Hematopoietic multipotent progenitor cell treated with erythropoietin and hydrocortisone succinate and interleukin-3 and kit ligand, for 6 days (in vitro differentiated cells): ENCODE measurements around the gene SCGB2B2.
"Not testable (repeated sequence)": the region's sequence is repeated elsewhere in the genome, so short reads cannot be mapped to it uniquely, and the experiment has no call there.

Experiments
- DNase-seq: peaks from one replicate; pipeline ENCODE4 v3.0.0-alpha.2; 2015

Gene SCGB2B2, protein sequence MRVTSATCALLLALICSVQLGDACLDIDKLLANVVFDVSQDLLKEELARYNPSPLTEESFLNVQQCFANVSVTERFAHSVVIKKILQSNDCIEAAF

GRCh38 chr19:34676697-34677385 lies at the start of gene SCGB2B2:
TSS of gene SCGB2B2 (minus strand) at chr19:34677159. CDS start at chr19:34594563, 82,596 bp downstream.
- DNase-seq = peak; percentile 93

DNA sequence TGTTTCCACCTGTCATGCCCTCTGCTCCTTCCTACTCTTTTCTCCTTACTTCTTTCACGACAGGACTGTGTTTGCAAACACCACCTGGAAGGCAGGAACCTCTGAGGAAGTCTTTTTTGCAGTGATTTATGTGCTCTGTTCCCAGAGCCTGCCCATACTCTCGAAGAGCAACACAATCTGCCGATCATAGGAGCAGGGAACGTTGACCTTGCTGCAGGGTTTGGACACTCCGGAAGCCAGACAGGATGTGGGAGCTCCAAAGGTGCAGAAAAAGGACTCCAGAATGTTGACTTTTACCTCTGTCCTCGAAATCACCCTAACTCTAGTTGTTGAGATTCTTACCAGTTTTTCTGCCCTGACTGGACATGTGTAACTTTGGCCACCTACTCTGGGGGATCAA lies 48.4 kb upstream of the SCGB2B2 start:
- no peak for DNase-seq

DNA sequence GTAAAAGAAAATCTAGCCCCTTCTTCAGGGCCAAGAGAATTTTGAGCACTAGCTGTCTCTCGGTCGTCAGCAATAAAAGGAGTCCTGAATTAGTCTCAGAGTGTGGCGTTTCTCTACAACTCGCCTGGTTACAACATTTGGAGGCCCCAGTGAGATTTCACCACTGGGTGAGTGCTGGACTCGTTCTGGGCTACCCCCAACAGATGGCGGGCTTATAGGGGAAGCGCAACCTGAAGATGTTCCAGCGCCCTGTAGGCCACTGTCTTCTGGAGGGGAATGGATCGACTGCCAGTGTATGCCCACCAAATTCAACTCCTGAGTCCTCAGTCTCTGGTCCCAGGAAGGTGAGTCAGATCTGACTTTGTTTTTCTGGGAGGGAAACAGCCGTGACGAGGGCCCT lies 45.4 kb upstream of the SCGB2B2 start:
- no peak for DNase-seq

- DNase-seq = no peak
These were observed 38.4 kb upstream of the SCGB2B2 start for GRCh38 chr19:34715357-34715756.

DNA sequence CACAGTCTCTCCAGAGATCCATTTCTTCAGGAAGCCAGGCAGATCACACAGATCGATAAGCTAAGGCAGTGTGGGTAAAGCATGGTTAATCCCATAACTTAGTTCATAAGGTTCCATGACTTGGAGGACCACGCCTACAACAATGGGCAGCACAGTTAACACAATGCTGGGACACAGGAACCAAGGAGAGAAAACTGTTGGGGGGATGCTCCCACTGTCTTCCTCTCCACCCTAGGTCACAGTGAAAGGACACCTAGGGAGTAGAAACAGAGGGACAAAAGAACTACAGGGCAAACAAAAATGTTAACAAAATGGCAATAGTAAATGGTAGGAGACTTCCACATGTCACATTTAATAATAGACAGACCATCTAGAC lies 36.3 kb upstream of the SCGB2B2 start:
- peak; percentile 5 for DNase-seq

DNA sequence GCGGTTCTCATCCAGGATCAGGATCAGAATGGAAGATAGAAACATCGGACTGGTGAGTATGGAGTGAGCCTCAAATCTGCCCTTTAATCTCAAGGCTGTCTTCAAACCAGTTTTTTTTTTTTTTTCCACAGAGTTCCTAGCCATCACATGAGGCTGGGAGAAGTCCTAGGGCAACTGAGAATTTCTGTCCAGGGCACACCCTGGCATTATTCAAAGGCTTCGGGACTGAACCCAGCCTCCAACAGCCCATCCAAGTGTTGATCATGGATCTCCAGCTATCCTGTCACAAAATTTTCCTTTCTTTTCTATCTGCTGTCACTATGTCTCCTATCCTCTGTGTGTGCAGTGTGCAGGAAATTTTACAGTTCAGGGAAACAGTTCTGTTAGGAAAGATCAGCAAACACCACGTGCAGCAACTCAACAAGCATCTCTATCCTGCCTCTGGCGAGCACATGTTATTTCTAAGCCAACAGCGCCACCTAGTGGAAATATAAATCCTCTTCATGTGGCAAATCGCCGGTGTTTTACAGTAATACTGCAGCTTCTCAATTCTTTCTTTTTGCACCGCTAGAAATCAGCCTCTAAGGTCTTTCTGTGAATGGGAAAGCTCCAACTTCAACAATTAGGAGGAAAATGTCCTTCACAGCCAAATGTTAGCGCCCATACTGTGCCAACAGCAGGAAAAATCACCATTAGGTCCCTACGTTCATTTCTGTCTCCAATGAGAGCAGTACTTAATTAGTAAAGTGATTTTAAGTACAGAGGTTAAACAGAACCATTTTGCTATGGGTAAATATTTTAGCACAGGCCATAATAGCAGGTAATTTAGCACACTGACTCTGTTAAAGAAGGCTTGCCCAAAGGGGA lies 35.7 kb upstream of the SCGB2B2 start:
- peak; percentile 91 for DNase-seq

- no peak for DNase-seq
These were observed 34.9 kb upstream of the SCGB2B2 start for GRCh38 chr19:34711890-34712289.

DNA sequence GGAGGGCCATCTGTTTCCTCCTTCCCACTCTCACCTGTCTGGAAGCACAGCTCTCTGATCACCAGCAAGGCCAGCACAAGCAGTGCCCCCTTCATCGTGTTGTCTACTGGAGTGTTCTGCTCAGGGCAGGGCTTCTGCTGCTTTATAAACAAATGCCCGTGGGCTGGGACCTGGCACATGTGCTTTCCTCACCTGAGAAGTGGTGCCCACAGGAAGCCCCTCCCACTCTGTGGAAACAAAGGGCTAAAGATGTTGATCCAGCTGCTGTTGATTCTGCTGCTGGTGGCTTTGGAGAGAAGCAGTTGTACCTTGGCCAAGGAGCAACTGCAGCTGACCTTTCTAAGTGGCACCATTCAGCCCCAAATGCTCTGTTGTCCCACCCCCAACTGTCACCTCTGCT lies 30.7 kb upstream of the SCGB2B2 start:
- DNase-seq = no peak

GRCh38 chr19:34692549-34692948 lies 15.6 kb upstream of the SCGB2B2 start:
- DNase-seq = no peak

DNA sequence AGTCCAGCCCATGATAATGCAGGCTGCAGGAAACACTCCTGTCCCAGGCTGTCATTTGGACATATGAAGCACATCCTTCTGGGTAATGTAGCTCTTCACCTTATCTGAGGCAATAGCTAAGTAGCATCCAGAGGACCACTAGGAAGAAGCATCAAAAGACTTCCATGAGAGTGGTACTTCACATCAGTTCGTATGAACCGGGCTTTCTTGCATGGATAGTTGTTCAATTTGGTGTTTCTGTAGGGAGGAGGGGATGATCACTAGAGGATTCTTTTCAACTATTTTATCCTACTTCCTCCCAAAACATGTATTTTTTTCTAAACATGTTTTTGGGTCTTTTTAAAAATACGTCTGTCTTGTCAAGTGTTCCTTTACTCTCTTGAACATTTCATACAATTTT lies 13.4 kb upstream of the SCGB2B2 start:
- no peak for DNase-seq

DNA sequence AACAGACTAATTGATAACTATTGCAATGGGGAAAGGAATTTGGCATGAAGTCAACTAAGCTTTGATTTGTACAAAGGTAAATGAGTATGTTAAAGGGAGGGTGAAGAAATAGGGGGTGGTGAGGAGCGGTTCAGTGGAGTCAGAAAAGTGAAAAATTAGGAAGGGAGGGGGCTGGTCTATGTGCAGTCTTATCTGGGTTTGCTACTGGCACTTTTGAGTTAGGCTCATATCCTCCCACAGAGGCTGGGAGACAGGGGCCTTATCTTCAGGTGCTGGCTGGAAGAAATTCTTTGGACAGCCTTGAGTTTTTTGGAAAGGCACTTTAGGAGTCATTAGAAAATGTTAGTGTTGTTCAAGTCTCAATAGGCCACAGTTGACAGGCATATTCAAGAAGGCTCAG lies 11.6 kb upstream of the SCGB2B2 start:
- DNase-seq = no peak

GRCh38 chr19:34687348-34687747 lies 10.4 kb upstream of the SCGB2B2 start:
- no peak for DNase-seq

GRCh38 chr19:34686455-34686854 lies 9.5 kb upstream of the SCGB2B2 start:
- no peak for DNase-seq

DNA sequence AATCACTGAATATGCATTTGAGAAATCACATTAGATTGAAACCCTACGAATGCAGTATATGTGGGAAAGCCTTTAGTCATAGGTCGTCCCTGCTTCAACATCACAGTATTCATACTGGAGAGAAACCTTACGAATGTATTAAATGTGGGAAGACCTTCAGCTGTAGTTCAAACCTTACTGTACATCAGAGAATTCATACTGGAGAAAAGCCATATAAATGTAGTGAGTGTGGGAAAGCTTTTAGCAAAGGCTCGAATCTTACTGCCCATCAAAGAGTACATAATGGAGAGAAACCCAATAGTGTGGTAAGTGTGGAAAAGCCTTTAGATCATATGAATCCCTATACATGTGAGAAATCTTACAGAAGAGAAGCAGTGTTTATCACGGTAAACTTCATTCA lies 8.3 kb upstream of the SCGB2B2 start:
- not testable (repeated sequence) for DNase-seq

DNA sequence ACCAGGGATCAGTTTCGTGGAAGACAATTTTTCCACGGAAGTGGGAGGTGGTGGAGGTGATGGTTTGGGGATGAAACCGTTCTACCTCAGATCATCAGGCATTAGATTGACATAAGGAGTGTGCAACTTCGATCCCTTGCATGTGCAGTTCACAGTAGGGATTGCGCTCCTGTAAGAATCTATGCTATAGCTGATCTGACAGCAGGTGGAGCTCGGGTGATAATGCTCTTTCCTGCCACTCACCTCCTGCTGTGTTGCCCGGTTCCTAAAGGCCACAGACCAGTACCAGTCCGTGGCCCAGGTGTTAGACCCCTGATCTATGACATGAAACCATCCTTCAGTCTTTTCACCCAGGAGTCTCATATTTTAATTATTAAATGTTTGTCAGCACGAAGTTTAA lies 4.5 kb upstream of the SCGB2B2 start:
- DNase-seq = no peak

GRCh38 chr19:34678421-34678820 lies 1.5 kb upstream of the SCGB2B2 start:
- no peak for DNase-seq

GRCh38 chr19:34678085-34678412 lies 1.1 kb upstream of the SCGB2B2 start:
- DNase-seq = no peak

DNA sequence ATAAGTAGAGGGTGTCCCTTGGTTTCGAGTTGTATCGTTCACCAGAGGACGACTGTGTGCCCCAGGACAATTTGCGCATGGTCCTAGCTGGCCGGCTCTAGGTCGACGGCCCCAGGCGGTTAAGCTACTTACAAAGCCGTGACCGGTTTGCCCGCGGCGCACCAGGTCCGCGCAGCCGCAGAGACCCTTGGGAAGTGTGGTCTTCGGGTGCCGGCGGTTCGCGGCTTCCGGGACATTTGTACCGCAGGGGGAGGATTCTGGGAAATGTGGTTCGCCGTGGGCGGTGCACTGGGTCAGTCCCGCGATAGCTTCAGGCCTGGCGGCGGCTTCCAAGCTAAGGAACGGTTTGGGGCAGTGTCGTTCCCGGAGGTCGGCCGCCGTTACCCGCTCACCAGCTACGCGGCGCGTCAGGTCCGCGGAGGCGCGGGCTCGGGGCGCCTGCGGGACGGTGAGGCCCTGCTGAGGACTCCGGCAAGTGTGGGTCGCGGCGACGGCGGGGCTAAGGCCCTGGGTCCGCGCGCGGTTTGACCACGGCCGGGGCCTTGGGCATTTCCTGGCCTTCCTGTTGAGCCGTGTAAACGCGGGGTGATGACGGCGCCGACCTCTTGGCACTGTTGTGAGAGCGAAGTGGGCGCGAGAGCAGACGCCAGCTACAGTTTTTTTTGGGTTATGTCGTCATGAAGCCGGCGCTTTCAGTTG lies 576 bp upstream of the SCGB2B2 start, which contains the start of gene ZNF302:
ZNF302 (plus strand) TSS at position 293 of the 699 bp plus-strand sequence. CDS start 1,127 bp downstream, outside the sequence.
- peak; percentile 98 for DNase-seq

- no peak for DNase-seq
These were observed 1.0 kb downstream of the SCGB2B2 start for GRCh38 chr19:34675919-34676318.

DNA sequence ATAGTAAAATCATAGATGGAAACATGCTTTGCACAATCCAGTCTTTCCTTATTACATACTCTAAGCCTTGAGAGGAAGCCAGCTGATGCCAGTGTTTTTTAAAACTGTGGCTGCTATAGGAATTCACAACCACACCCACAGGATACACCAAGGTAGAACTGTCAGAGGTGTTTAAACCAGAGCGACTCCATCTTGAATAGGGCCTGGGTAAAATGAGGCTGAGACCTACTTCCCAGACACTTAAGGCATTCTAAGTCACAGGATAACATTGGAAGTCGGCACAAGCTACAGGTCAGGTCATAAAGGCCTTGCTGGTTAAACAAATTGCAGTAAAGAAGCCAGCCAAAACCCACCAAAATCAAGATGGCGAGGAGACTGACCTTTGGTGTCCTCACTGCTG lies 1.7 kb downstream of the SCGB2B2 start:
- no peak for DNase-seq

- DNase-seq = no peak
These were observed 3.4 kb downstream of the SCGB2B2 start for GRCh38 chr19:34673590-34673989.

DNA sequence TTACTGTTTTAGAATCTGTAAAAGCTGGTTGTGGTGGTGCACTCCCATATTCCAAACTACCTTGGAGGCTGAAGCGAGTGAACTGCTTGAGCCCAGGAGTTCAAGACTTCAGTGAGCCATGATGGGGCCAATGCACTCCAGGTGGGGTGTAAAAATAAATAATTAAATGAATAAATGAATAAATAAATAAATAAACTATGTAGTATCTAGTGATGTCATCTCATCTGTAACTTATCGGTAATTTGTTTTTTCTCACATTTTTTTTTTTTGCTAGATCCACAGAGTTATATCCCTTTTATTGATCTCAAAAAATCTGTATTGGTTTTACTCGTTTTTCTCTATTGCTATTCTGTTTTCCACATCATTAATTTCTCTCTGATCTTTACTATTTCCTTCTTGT lies 5.0 kb downstream of the SCGB2B2 start:
- no peak for DNase-seq

DNA sequence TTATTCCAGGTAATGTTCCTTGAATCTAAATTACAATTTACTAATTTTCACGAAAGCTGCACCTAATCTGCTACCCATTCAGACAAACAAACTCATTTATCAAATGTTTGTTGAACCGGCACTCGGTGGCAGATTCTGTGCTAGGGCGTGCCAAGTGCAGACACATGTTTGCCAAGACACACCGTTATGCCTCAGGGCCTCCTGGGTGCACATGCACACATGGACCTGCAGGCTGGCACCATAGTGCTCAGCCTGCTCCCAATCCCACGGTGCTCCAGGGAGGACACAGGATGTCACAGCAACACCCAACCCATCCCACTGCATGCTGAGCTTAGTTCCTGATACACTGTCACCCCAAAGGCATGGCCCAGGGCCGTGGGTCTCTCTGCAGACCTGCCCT lies 7.7 kb downstream of the SCGB2B2 start:
- no peak for DNase-seq

- not testable (repeated sequence) for DNase-seq
These were observed 8.3 kb downstream of the SCGB2B2 start for GRCh38 chr19:34668690-34669089.
